OCI-LY7 (cell line): Measurements from ENCODE around the gene KCNC1.

ENCODE experiments used
- EZH2phosphoT487 ChIP-seq: fragments of 200-600 bp; sonication (generic); IDR thresholded peaks from 2 replicates; pipeline ENCODE4 v1.6.1; 2018; ENCODE audit warnings: low read depth, borderline replicate concordance, mild to moderate bottlenecking, mixed run types, antibody characterized with exemption, low read length, moderate library complexity, mixed read lengths
- TF ChIP-seq, protein P1 (sequence below): fragments of 200-600 bp; sonication (generic); conservative IDR thresholded peaks from 2 replicates; pipeline ENCODE4 v1.5.1; 2014; ENCODE audit warnings: mild to moderate bottlenecking, antibody characterized with exemption, low read length, moderate library complexity, mixed read lengths

DNA sequence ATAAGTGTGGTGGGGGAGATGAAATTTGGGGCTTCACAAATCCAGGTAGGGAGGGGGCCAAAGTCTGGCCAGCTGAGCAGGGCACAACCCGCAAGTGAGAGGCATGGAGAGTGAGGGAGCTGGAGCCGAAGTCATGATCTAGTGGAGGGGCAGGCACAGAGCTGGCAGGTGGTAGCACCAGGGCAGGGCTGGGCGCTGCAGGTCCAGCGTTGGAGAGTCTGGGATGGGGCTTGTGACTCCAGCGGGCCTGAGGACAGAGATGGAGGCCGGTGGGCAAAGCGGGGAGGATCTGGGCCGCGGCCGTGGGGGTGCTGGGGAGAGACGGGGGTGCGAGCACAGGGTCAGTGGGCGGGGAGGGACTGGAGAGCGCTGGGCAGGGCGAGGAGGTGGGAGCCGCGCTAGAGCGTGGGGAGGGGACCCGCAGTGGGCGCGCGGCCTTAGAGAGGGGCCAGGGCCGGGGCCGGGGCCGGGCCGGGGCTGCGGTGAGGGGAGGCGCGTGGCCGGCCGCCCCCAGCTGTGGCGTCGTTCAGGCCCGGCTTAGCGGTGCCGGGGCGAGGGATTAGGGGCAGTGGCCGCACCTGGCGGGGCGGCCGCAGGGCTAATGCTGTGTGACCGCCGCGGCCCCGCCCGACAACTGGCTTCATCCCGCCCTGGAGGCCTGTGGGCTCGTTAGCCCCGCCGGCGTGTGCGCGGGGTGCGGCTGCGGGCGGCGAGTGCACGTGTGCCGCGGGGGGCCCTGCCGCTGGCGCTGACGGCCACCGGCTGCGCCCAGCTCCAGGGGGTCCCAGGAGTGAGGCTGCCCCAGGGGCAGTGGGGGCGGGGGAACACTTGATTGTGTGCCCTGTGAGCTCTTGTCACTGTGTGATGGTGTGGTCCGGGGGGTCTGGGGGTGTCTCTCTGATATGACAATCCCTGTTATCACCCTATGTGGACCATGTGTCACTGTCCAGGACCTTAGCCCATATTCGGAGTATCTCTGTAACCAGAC, 38.8 kb upstream of the KCNC1 start:
- TF ChIP-seq, protein P1, sequence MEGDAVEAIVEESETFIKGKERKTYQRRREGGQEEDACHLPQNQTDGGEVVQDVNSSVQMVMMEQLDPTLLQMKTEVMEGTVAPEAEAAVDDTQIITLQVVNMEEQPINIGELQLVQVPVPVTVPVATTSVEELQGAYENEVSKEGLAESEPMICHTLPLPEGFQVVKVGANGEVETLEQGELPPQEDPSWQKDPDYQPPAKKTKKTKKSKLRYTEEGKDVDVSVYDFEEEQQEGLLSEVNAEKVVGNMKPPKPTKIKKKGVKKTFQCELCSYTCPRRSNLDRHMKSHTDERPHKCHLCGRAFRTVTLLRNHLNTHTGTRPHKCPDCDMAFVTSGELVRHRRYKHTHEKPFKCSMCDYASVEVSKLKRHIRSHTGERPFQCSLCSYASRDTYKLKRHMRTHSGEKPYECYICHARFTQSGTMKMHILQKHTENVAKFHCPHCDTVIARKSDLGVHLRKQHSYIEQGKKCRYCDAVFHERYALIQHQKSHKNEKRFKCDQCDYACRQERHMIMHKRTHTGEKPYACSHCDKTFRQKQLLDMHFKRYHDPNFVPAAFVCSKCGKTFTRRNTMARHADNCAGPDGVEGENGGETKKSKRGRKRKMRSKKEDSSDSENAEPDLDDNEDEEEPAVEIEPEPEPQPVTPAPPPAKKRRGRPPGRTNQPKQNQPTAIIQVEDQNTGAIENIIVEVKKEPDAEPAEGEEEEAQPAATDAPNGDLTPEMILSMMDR, result no peak
- TF ChIP-seq EZH2phosphoT487, result no peak
